Activated CD4-positive, alpha-beta T cell treated with anti-CD3 and anti-CD28 coated beads, Interleukin-2, Interleukin-6, amounts not matched to agents 100 ng/mL and 50 ng/mL, durations not matched to agents 16 hours and 8 hours (primary cell): ENCODE measurements around the gene AZIN2.
"Not testable (repeated sequence)": the region's sequence is repeated elsewhere in the genome, so short reads cannot be mapped to it uniquely, and the experiment has no call there.

Experiments used
- DNase-seq: peaks from one replicate; pipeline ENCODE4 v3.0.0-alpha.2; 2020

AZIN2 gene

DNA sequence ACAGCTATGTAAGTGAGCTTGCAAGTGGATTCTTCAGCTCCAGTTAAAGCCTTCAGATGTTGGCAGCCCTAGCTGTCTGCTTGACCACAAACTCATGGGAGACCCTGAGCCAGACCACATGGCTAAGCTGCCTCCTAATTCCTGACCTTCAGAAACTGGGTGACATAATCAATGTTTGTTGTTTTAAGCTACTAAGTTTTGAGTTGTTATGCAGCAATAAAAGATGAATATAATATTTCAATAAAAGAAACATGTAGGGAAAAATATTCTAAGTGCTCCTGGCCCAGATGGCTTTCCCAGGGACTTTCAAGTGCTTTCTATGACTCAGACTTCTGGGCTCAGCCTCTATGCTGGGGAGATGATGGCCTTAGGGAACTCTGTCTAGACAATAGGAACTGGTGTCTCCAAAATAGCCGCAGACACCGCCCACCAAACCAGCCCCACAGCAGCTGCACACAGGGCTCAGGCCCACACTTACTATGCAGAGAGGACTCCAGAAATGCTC, 20.3 kb upstream of the AZIN2 start:
- DNase-seq = no peak

DNA sequence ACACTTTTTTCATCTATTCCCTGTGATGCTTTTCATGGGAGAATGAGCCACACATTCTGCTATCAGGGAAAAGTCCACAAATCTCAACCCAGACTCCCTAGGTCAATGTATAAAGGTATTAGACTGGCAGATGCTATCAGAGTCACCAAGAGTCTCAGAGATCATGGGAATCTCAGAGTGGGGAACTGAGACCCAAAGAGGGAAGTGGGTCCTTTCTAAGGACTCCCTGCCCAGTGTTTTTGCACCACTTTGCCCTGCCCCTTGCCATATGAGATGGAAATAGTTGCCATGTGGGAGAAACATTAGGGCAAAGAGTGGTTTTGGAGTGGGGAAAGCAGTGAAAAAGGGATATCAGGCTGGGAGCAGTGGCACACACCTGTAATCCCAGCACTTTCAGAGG, 19.1 kb upstream of the AZIN2 start:
- DNase-seq = no peak

DNA sequence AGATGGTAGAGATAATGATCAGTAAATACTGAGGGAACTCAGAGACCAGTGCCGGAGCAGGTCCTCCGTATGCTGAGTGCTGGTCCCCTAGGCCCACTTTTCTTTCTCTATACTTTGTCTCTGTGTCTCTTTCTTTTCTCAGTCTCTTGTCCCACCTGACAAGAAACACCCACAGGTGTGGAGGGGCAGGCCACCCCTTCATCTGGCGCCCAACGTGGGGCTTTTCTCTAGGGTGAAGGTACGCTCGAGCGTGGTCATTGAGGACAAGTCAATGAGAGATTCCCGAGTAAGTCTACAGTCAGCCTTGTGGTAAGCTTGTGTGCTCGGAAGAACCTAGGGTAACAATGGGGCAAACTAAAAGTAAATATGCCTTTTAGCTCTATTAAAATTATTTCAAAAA, 16.7 kb upstream of the AZIN2 start:
- not testable (repeated sequence) for DNase-seq

DNA sequence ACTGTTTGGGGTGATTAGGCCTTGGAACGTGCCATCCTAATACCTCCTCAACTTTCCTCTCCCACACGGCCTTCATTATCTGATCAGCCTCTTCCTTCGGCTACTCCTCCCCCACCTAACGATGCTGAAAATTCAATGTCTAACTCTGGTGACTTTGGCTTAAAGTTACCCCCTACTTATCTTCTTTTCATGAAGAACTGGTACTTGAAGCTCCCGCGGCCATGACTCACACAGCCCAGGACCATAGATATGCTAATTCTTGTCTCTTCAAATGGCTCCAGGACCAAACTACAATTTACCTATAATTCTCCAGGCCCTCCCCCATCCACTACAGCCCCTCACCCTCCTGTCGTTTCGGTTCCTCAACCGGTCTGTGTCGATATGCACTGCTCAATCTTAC, 15.7 kb upstream of the AZIN2 start:
- DNase-seq = no peak

DNA sequence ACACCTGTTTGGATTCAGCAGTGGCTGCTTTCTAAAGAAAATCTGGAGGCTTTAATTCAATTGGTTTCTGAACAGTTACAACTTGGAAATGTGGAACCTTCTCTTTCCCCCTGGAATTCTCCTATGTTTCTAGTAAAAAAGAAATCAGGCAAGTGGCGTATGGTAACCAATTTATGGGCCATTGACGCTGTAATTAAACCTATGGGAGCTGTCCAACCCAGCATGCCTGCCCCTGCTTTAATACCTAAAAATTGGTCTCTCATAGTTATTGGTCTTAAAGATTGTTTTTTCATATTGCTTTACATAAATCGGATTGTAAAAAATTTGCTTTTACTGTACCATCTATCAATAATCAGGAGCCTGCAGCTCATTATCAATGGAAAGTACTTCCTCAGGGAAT, 14.5 kb upstream of the AZIN2 start:
- DNase-seq = not testable (repeated sequence)

DNA sequence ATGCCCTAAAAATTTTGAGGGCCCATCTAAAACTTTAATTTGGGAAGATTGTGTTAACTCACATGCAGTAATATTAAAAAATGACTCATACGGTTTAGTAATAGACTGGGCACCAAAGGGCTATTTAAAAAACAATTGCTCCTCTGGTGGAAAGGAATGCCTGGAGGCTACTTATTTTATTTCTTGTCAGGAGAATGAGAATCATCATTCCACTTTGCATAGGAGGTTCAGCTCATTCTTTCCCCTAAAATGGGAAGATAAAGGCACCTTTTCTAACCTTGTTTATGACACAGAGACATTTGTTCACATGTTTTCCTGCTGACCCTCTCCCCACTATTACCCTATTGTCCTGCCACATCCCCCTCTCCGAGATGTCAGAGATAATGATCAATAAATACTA, 12.8 kb upstream of the AZIN2 start:
- DNase-seq = not testable (repeated sequence)

DNA sequence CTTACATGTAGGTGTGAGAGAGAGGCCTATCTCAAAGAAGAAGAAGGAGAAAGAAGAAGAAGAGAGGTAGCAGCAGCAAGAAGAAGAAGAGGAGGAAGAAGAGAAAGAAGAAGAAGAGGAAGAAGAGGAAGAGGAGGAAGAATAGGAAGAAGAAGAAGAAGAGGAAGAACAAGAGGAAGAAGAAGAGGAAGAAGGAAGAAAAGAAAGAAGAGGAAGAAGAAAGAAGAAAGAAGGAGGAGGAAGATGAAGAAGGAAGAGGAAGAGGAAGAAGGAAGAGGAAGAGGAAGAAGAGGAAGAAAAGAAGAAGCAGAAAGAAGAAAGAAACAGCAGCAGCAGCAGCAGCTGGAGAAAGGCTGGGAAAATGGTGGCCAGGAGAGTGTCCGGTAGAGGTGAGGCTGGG, 10.3 kb upstream of the AZIN2 start:
- DNase-seq = no peak

DNA sequence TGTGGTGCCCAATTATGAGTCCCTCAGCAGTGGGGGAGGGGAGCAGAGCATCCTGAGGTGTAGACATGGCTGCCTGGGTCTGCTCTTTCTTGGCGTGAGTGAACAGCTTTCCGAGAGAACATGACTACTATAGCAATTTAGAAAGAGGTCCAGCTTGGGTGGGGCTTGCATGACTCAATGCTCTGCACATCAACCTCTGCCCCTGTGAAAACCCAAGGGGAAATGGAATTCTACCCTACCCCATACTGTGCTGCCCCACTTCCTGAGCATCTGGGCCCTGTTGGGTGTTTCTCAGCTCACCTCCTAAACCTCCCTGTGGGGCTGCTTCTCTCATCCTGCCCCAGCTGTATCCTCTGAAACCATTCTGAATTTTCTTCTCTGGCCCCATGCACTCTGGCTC, 8.2 kb upstream of the AZIN2 start:
- no peak for DNase-seq

DNA sequence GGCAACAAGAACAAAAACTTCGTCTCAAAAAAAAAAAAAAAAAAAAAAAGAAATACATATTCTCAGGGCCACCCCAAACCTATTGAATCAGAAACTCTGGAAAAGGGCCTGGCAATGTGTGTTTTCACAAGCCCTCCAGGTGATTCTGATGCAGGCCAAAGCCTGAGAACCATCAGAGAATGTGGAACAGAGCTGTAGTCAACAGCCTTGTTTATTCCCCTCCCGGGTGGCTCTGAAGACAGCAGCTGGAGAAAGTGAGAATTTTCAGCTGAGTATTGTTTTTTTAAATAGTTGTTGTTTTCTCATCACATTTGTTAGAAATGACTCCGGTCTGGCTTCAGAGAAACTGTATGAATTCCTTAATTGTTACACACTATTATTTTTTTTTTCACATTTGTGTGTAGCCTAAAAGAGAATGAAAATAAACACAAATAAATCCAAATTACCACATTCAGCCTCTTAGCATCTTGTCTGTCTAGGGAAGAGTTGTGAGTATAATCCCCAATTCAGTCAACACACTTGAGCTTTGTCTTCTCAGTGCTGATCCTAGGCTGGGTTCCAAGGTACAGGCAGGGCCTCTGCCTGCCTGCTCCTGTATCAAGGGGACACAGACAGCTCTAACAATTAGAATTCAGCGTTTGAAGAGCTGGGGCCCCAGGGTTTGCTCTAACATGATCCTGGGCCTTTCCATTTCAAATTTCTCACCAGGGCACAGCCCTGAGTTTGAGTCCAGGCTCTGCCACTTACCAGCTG, 6.6 kb upstream of the AZIN2 start:
- DNase-seq = no peak

DNA sequence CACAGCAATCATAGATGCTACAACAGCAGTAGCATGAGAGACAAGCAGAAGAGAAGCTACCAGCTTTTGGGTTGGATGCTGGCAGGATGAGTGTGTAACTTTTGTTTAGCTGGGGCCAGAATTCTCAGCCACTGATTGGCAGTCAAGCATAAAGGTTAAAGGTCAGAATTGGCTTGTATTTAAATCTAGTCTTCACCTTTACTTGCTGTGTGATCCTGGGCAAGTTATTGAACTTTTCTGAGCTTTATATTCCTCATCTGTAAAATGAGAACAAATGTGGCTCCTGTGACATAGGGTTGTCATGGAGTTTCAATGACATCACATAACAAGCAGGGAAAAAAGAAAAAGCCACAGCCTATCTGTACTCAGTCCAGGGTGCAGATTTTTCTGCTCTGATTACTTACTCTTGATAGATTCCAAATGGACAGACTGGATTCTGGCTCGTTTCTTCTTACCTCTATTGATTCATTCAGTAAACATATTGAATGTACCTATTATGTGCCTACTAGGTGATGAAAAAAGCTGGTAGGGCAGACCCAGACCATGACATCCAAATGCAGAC, 2.8 kb upstream of the AZIN2 start:
- DNase-seq = no peak

DNA sequence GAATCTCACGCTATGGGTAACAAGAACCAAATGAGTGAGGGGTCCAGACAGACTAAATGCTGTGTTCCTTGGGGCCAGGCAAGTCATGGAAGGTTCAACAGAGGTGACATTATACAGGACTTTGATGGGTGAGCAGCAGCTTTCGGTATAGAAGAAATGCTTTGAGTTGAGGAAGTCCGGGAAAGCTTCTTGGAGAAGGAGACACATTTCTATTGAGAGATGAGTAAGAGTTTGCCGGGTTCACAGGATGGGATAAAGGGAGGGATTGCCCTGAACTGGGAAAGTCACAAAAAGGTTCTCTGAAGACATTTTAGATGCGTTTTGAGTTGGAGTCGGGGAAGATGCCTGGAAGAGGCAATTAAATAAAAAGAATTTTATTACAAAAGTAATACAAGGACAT, 580 bp upstream of the AZIN2 start:
- no peak for DNase-seq

DNA sequence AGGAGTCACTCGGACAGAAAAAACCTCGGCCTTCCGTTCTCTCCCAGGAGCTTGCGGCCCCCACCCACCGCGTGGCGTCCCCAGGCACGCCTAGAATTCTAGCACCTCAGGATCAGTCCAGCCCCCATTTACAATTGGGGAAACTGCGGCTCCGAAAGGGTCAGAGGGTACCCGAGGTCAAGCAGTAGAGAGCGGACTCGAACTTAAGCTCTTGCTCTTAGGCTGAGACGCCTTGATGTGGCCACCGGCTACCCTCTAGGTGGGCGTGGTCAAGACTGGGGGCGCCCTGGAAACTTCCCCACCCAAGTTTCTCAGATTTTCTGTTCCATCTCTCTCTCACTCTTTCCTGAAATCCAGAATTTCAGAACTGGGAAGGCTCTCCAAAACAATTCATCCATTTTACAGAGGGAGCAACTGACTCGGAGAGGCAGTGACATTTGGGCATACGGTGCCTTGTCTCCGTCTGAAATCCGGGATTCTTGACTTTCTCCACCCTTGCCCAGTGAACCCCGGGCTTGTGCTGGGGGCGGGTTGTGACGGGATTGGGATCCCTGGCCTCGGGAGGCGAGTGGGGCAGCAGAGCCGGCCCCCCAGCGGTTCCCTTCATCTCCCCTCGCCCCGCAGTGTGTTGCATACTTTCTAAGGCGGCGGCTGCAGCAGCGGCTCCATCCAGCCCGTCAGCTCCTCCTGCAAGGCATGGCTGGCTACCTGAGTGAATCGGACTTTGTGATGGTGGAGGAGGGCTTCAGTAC, 777 bp downstream of the AZIN2 start:
- no peak for DNase-seq

DNA sequence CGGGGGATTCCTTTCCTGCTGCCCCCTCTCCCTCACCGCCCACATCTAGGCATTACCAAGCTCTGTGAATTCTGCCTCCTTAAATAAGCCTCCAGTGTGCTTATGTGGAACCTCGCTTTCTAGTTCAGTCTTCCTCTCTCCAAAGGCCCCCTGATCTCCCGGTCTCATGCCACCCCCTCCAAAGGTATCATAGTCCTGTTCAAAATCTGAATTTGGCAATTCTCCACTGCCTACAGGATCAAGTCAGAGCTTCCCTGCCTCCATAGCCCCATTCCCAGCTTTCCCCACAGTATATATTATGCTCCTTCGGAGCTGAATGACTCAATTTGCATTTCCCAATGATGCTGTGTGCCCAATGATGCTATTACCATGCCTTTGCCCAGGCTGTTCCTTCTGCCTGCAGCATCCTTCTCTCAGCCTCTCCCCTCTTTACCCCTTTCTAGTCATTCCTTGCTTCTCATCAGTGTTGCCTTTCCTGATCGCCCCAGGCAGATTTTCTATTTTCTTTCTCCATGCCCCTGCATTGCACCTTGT, 1.7 kb downstream of the AZIN2 start:
- no peak for DNase-seq

DNA sequence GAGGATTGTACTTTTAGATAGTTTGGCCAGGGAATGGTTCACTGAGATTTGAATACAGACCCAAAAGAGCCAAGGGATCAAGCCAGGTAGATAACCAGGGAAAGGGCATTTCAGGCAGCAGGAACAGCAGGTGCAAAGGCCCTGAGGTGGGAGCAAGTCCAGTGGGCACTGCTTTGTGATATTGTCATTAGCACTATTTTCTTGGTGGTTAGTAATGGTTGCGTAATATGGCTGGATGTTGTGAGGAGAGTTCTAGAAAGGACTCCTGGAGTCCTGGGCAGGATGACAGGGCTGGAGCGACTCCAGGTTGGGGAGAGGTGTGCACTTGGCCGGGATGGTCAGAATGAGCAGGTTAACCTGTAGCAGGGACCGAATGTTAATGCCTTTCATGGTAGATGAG, 4.4 kb downstream of the AZIN2 start:
- no peak for DNase-seq

DNA sequence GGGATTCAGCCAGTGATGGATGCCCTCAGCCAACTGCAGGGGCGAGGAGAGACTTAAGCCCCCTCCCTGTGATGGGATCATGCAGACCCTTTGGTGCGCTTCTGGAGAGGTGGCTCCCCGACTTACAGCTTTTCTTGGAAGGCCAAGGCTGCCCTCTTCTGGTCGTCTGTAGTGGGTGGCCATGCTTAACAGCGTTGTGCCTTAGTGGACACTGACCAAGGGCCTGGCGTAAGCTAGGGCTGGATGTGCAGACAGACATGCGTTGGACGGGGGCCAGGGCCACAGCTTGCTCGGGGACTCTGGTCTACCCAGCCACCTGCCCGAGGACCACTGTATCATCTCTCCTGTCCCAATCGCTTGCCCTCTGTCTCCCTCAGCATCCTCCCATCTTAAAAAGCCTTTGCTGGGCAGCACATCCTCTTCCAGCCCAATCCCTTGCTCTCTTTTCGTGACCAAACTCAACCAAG, 5.5 kb downstream of the AZIN2 start:
- peak; percentile 47 for DNase-seq

DNA sequence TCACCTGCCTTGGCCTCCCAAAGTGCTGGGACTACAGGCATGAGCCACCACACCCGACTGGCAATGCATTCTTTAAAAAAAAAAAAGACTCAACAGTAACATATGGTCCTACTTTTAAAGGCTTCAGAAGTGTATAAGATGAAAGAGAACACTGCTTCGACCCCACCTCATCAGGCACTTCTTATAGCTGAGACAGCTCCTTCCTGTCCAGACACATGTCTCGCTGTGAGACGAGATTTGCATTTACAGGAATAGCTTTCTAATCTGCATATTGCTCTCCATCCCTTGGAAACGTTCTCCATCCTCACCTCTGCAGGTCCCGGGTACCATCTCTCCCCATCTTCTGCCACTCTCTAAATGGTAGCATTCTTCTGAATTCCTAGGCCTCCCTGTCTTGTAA, 6.7 kb downstream of the AZIN2 start:
- DNase-seq = no peak

DNA sequence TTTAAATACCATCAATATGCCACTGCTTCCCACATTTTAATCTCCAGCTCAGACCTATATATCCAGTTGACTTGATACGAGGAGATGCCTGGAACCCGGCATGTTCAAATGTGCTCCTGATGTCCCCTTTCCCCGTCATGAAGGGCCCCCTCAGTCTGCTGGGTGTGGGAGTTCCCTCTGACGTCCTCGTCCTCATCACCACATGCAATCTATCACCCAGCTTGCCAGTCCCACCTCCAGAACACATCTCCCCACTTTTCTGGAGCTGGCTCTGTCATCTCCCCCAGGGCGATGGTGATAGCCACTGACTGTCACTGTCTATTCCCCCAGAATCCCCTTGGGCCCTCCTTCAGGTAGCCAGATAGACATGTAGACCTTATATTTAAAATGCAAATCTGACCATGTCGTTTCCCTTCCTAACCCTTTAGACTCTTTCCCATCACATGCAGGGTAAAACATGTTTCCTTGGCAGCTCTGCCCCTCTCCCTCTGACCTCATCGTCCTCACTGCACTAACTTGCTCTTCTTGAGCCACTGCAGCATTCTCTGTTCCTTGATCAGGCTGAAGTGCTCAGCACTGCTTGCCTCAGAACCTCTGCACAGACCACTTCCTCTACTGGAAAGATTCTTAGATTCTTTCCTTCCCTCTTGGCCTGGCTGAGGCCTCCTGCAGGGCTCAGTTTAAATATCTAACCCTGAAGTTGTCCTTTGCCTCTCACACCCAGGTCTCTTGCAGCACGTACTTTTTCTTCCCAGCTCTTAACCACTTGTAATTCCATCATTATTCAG, 7.4 kb downstream of the AZIN2 start:
- peak; percentile 19 for DNase-seq

DNA sequence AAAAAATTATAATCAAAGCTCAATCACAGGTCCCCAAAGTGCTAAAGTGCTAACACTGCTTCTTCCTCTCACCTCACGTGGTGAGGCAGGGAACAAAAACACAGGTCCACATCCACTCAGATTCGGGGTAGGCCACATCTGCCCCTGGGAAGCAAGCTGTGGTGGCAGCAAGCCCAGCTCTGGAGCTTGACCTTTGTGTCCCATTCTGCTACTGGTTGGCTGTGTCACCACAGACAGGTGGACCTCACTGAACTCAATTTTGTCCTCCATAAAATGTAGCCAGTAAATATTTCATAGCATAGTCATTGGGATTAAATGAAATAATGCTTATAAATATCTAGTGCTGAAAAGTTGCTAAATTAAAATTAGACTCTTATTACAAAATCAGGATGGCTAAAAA, 8.5 kb downstream of the AZIN2 start:
- DNase-seq = no peak

DNA sequence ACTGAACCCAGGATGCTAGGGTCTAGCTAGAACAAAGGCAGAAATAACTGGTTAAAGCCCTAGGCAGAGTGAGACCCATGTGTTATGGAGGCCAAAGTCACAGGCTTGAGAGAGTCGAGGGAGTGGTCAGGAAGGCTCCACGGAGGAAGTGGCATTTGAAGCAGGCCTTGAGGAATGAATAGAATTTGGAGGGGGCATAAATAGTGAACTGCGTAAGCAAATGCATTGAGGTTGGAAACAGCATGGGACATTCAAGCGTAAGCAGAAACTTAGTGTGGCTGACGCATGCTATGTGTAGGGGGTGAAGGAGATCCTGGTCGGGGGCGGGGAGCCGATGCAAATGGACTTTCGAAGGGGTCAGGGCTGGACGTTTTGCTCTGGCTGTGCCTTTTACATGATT, 11.5 kb downstream of the AZIN2 start:
- no peak for DNase-seq

DNA sequence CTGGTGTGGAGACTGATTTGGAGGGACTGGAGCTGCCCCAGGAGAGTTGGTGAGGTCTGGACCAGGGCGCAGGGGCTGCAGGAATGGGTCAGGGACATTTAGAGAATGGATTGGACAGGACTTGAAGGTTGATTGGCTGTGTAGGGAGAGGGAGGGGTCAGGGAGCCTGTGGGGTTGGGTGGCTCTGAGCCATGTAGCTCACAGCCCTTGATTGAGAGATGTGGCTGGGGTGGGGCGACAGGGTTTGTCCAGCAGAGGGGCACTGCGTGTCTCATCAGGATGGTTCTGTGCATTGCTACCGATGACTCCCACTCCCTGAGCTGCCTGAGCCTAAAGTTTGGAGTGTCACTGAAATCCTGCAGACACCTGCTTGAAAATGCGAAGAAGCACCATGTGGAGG, 12.1 kb downstream of the AZIN2 start:
- DNase-seq = no peak

DNA sequence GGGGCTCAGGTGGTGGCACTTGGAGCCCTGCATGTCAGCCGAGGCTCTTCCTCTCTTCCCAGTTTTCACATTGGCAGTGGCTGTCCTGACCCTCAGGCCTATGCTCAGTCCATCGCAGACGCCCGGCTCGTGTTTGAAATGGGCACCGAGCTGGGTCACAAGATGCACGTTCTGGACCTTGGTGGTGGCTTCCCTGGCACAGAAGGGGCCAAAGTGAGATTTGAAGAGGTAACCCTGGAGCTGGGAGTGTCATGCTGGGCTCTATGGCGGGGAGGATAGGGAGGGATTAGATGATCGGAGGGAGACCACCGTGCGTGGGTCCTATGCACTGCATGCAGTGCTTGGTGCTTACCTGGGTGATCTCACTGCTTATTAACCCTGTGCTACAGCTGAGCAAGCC, 13.5 kb downstream of the AZIN2 start:
- DNase-seq = no peak

DNA sequence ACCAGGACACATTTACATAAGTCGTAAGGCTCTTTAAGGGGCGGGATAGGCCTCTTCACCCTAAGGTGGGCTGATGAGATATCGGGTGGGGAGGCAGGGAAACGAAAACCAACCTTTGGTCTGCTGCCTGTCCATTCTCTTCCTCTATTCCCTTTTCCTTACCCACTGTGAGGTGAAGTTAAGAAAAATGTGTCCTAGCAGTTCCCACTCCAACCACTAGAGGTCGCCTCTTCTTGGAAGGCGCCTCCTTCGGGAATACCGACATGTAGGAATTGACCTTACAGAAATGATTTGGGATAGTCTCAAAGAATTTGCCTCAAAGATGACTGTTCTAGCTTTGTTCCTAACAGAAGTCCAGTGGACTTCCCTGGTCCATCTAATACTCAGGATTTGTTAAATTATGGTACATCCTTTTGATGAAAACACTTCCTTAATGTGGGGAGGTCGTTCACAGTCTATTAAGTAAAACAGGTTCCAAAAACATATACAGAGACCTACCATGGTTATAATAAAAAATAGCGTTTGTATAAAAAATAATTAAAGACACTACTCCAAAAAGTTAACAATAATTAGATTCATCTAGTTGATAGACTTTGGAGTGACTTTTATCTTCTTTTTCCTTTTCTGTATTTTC, 14.1 kb downstream of the AZIN2 start:
- DNase-seq = peak; percentile 37
